ENCODE data around the gene NACA.

DNA sequence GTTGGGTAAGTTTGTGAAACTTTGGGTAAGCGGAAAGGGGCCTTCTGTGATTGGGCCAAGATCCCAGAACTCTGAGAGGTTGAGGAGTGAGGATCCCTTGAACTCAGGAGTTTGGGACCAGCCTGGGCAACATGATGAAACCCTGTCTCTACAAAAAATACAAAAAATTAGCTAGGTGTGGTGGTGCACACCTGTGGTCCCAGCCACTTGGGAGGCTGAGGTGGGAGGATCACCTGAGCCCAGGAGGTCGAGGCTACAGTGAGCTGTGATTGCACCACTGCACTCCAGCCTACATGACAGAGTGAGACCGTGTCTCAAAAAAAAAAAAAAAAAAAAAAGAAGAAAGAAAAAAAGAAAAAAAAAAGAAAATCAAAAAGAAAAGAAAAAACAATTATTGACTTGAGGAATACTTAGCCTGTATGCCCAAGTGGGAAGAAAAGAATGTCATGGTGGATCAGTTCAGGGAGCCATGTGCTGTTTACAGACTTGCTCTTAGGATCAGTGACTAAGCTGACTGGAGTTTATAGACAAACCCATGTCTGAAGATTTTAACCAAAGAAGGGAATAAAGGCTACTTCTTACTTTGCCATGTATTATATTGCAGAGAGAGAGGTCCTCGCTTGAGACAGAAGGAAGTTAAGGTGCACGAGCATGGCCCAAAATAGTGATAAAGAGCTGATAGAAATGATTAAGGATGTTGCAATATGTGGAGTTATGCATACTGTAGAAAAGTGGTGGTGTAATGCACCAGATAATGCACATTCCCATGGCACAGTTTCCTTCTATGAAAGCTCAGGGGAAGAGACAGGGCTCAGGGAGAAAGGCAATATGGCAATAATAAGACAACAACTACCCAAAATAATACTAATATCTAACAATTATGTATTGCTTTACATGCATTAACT, 38.9 kb upstream of the NACA start:
- TF ChIP-seq EZH2 (IDR thresholded peaks at IDR 0.05; ENCODE audit: insufficient read depth, poor library complexity, severe bottlenecking) (no peak), EZH2phosphoT487 (IDR thresholded peaks at IDR 0.05; ENCODE audit: insufficient read depth, low read depth) (no peak)

All from GM23248 (cell line).